ENCODE measurements around the gene ETFB.

DNA sequence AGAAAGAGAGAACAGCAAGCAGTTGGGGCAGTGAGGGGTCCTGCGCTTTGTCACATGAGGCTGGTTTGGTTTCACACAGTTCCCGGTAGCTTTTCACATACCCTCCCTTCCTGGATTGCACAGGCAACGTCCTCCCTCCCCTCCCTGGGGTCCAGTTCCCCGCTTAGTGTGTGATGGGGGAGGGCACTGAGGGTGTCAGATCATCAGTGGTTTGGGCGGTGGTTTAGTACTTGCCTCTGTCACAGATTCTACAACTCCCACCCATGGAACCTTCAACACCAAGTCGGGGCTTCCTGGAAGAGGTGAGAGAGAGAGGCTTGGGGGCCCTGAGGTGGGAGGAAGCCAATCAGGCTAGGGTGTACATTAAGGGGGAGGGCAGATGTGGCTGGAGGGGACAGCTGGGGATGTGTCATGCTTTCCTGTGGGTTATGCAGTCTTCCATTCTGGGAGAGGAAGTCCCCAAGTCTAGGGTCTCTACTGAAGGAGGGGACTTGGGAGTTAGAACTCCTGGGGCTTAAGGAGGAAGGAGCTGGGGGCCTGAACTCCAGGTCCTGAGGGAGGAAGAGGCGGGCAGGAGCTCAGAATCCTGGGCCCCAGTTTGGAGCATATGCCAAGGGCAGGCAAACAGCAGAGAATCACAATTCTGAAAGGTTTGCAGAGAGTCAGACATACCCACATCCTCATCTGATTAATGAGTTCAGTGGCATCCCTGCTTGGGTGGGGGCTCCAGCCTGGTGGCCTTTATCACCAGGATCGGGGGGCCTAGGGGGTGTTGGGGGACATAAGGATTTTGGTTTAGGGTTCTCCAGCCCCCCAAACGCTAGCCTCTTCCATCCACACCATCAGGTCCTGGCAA is 6.7 kb upstream of the ETFB start, which contains the start of gene NKG7:
- TF ChIP-seq, protein P1, sequence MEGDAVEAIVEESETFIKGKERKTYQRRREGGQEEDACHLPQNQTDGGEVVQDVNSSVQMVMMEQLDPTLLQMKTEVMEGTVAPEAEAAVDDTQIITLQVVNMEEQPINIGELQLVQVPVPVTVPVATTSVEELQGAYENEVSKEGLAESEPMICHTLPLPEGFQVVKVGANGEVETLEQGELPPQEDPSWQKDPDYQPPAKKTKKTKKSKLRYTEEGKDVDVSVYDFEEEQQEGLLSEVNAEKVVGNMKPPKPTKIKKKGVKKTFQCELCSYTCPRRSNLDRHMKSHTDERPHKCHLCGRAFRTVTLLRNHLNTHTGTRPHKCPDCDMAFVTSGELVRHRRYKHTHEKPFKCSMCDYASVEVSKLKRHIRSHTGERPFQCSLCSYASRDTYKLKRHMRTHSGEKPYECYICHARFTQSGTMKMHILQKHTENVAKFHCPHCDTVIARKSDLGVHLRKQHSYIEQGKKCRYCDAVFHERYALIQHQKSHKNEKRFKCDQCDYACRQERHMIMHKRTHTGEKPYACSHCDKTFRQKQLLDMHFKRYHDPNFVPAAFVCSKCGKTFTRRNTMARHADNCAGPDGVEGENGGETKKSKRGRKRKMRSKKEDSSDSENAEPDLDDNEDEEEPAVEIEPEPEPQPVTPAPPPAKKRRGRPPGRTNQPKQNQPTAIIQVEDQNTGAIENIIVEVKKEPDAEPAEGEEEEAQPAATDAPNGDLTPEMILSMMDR (IDR thresholded peaks at IDR 0.05) = no peak
- no peak for TF ChIP-seq POLR2AphosphoS5 (IDR thresholded peaks at IDR 0.05; ENCODE audit: low read depth, low read length)
